HFFc6 (cell line): ENCODE results near the gene ZCCHC8. TPM values are rescaled to one million over a fixed set of nuclear protein-coding genes. Genes with fewer than 3 reads are reported as not detected.
A peak's percentile ranks its signal among the peaks of the same experiment; 100 is the strongest.
"Not testable (repeated sequence)": the region's sequence is repeated elsewhere in the genome, so short reads cannot be mapped to it uniquely, and the experiment has no call there.

Experiments
- DNase-seq: peaks from one replicate; pipeline ENCODE4 v3.0.0-alpha.2; 2018
- H3K27ac Mint-ChIP-seq: 2 replicates; pipeline ENCODE4 v1.8.0; 2020; ENCODE audit warnings: mild to moderate bottlenecking, mixed read lengths
- H3K27me3 Mint-ChIP-seq: 2 replicates; pipeline ENCODE4 v1.8.0; 2021; ENCODE audit warnings: mild to moderate bottlenecking, moderate library complexity, mixed read lengths; ENCODE audit not compliant: insufficient read depth
- H3K36me3 Mint-ChIP-seq: 2 replicates; pipeline ENCODE4 v1.8.0; 2021; ENCODE audit warnings: low read depth, mixed read lengths
- H3K4me1 Mint-ChIP-seq: 2 replicates; pipeline ENCODE4 v1.8.0; 2020; ENCODE audit warnings: low read depth, mixed read lengths
- H3K4me3 Mint-ChIP-seq: 2 replicates; pipeline ENCODE4 v1.8.0; 2020; ENCODE audit warnings: mild to moderate bottlenecking, moderate library complexity, mixed read lengths
- H3K9me3 Mint-ChIP-seq: 2 replicates; pipeline ENCODE4 v1.8.0; 2020; ENCODE audit warnings: mild to moderate bottlenecking, mixed read lengths
- CTCF ChIP-seq: fragments of 200-600 bp; sonication (generic); IDR thresholded peaks from 2 replicates; pipeline ENCODE4 v1.5.0; 2021; ENCODE audit warnings: antibody characterized with exemption, mild to moderate bottlenecking
- total RNA-seq, 6 experiments: library from RNA; stranded (reverse); fragmentation: NEBNext Ultra II Directional; extraction: Animal tissue kit (Norgen Biotek cat#: 25700); gene quantifications; 2 replicates in 1 of 6; 3 replicates in 5 of 6; pipeline ENCODE4 v1.2.3, GENCODE V29; 2021

ZCCHC8 gene
- total RNA-seq, 6 experiments from 2014 or later = 9.7 to 13.1 (median 11.4) TPM

- H3K4me3 Mint-ChIP-seq = no peak overlapping the region; the same call in 1 of the 2 replicates
- no peak for TF ChIP-seq CTCF
- peak; percentile 30 for DNase-seq
- H3K27me3 Mint-ChIP-seq = no peaks in the 10 kb centered on the region
- H3K9me3 Mint-ChIP-seq = no peaks in the 10 kb centered on the region
- no peak overlapping the region for H3K27ac Mint-ChIP-seq
- no peaks in the 10 kb centered on the region for H3K36me3 Mint-ChIP-seq
- peaks cover 12% of the 10 kb centered on the region for H3K4me1 Mint-ChIP-seq
These were observed 63.0 kb downstream of the ZCCHC8 start for GRCh38 chr12:122437656-122438121.

DNA sequence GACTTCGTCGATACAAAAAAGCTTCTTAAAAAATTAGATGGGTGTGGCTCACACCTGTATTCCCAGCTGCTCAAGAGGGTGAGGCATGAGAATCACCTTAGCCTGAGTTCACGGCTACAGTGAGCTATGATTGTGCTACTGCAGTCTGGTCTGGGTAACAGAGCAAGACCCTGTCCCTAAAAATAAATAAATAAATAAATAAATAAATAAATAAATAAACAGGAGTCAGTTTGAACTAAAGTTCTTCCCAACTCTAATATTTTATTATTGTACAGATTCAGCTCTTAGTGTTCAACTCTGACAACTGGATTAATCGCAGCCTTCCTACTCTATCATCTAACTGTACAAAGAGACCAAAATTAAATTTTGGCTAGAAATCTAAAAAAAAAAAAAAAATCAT, 65.5 kb downstream of the ZCCHC8 start:
- no peak for TF ChIP-seq CTCF
- Mint-ChIP-seq H3K27ac (no peak overlapping the region), H3K4me1 (peaks cover 18% of the 10 kb centered on the region), H3K27me3 (no peaks in the 10 kb centered on the region), H3K9me3 (no peaks in the 10 kb centered on the region), H3K4me3 (no peak overlapping the region), H3K36me3 (no peaks in the 10 kb centered on the region)
- DNase-seq = no peak

GRCh38 chr12:122429043-122429442, 71.7 kb downstream of the ZCCHC8 start:
- not testable (repeated sequence) for H3K9me3 Mint-ChIP-seq, H3K4me1 Mint-ChIP-seq, H3K27me3 Mint-ChIP-seq, DNase-seq, H3K4me3 Mint-ChIP-seq, H3K36me3 Mint-ChIP-seq, H3K27ac Mint-ChIP-seq

DNA sequence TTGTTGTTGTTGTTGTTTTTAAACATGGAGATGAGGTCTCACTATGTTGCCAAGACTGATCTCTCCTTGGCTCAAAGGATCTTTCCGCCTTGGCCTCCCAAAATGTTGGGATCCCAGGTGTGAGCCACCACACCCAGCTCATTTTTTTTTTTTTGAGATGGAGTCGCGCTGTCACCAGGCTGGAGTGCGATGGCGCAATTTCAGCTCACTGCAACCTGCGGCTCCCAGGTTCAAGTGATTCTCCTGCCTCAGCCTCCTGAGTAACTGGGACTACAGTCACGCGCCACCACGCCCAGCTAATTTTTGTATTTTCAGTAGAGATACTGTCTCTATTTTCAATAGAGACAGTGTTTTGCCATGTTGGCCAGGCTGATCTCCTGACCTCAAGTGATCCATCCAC, 73.3 kb downstream of the ZCCHC8 start:
- H3K27me3 Mint-ChIP-seq = no peaks in the 10 kb centered on the region; the same call in 1 of the 2 replicates
- no peaks in the 10 kb centered on the region for H3K36me3 Mint-ChIP-seq
- peaks cover 15% of the 10 kb centered on the region for H3K4me1 Mint-ChIP-seq
- no peak overlapping the region for H3K27ac Mint-ChIP-seq
- no peak for TF ChIP-seq CTCF
- no peak for DNase-seq
- no peak overlapping the region for H3K4me3 Mint-ChIP-seq
- no peaks in the 10 kb centered on the region for H3K9me3 Mint-ChIP-seq

GRCh38 chr12:122423258-122424165, 77.2 kb downstream of the ZCCHC8 start:
- no peak for TF ChIP-seq CTCF
- no peaks in the 10 kb centered on the region; the same call in none of the 2 replicates for H3K27me3 Mint-ChIP-seq
- no peaks in the 10 kb centered on the region for H3K9me3 Mint-ChIP-seq
- DNase-seq = no peak
- H3K4me3 Mint-ChIP-seq = peak overlapping the region; percentile 90
- peak overlapping the region; percentile 91 for H3K27ac Mint-ChIP-seq
- no peaks in the 10 kb centered on the region for H3K36me3 Mint-ChIP-seq
- H3K4me1 Mint-ChIP-seq = peaks cover 21% of the 10 kb centered on the region

- Mint-ChIP-seq H3K4me1 (peaks cover 26% of the 10 kb centered on the region), H3K27me3 (no peaks in the 10 kb centered on the region; the same call in none of the 2 replicates), H3K27ac (peak overlapping the region; percentile 91), H3K9me3 (no peaks in the 10 kb centered on the region), H3K36me3 (no peaks in the 10 kb centered on the region), H3K4me3 (peak overlapping the region; percentile 90)
- no peak for TF ChIP-seq CTCF
- DNase-seq = peak; percentile 41
These were observed 77.9 kb downstream of the ZCCHC8 start for GRCh38 chr12:122422730-122423257.
